ENCODE measurements around the gene SP1.
"Not testable (repeated sequence)": the region's sequence is repeated elsewhere in the genome, so short reads cannot be mapped to it uniquely, and the experiment has no call there.

The SP1 gene
- long read RNA-seq, donor 1, transcript SP1-203 (2 exons, 1,061 nt) = major isoform, 12 of 29 reads
- long read RNA-seq, donor 1, partial matches to known transcripts = 16 of 29 reads
- long read RNA-seq, donor 1, other reads (novel, unspliced or antisense) = 0 of 29 reads
- long read RNA-seq, donor 2, partial matches to known transcripts = 29 of 32 reads
- long read RNA-seq, donor 2, other reads (novel, unspliced or antisense) = 0 of 32 reads
- long read RNA-seq, donor 3, partial matches to known transcripts = 7 of 12 reads
- long read RNA-seq, donor 3, other reads (novel, unspliced or antisense) = 0 of 12 reads
- long read RNA-seq, donor 4, transcript SP1-203 (2 exons, 1,061 nt) = major isoform, 24 of 103 reads
- long read RNA-seq, donor 4, partial matches to known transcripts = 77 of 103 reads
- long read RNA-seq, donor 4, other reads (novel, unspliced or antisense) = 0 of 103 reads
- long read RNA-seq, donor 5, transcript SP1-203 (2 exons, 1,061 nt) = major isoform, 8 of 30 reads
- long read RNA-seq, donor 5, partial matches to known transcripts = 20 of 30 reads
- long read RNA-seq, donor 5, other reads (novel, unspliced or antisense) = 0 of 30 reads
- long read RNA-seq, donor 6, transcript SP1-203 (2 exons, 1,061 nt) = major isoform, 8 of 63 reads
- long read RNA-seq, donor 6, partial matches to known transcripts = 55 of 63 reads
- long read RNA-seq, donor 6, other reads (novel, unspliced or antisense) = 0 of 63 reads
- long read RNA-seq, donor 7, transcript SP1-203 (2 exons, 1,061 nt) = major isoform, 18 of 105 reads
- long read RNA-seq, donor 7, partial matches to known transcripts = 83 of 105 reads
- long read RNA-seq, donor 7, other reads (novel, unspliced or antisense) = 0 of 105 reads
- long read RNA-seq, donor 8, transcript SP1-203 (2 exons, 1,061 nt) = major isoform, 14 of 36 reads
- long read RNA-seq, donor 8, partial matches to known transcripts = 21 of 36 reads
- long read RNA-seq, donor 8, other reads (novel, unspliced or antisense) = 0 of 36 reads

GRCh38 chr12:53380104-53380793 lies at the start of gene SP1:
Gene SP1 (plus strand): TSS chr12:53380176. CDS start chr12:53380292, 116 bp downstream.
- DNase-seq = no peak

GRCh38 chr12:53330671-53331070 lies 49.3 kb upstream of the SP1 start:
- DNase-seq = no peak

GRCh38 chr12:53332339-53332738 lies 47.6 kb upstream of the SP1 start:
- not testable (repeated sequence) for DNase-seq

GRCh38 chr12:53332744-53333143 lies 47.2 kb upstream of the SP1 start:
- DNase-seq = no peak

GRCh38 chr12:53333289-53333688 lies 46.7 kb upstream of the SP1 start:
- no peak for DNase-seq

GRCh38 chr12:53333845-53334244 lies 46.1 kb upstream of the SP1 start:
- DNase-seq = no peak

DNA sequence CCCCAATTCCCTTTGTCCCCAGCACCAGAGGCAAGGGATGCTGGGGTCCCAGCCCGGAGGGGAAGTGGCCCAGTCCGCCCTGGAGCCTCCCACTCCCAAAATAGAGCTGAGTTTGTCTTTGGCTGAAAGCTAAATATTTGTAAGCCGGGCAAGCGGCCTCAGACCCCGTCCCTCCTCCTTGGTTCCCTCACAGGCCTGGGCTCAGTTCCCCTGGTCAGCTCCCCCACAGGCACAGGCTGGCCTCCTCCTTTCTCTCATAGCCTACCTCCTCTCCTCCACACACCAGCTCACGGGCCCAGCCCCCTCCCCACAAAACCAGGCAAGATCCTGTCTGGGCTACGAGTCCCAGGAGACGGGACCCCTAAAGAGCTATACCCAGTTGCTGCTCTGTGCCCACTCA lies 45.2 kb upstream of the SP1 start:
- no peak for DNase-seq

- no peak for DNase-seq
These were observed 43.7 kb upstream of the SP1 start, which contains the start of gene SP7 for GRCh38 chr12:53336181-53336681. Gene SP7 (minus strand): TSS chr12:53336354. CDS start chr12:53335646, 708 bp downstream.

DNA sequence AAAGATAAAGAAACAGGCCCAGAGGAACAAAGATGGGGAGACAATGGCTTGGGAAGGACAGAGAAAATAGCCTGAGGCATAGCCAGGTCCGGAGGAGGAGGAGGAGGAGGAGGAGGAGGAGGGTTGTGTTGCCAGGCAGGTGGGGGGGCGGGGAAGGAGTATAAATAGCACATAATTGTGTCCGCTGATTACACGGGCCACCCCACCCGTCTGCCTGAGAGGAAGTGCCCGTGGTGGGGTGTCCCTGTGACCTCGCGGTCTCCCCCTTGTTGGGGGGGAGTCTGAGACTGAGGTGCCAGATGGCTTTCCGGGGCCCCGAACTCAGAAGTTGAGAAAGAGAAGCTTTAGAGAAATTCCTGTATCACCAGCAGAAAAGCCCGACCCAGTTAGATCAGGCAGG lies 42.0 kb upstream of the SP1 start:
- no peak for DNase-seq

DNA sequence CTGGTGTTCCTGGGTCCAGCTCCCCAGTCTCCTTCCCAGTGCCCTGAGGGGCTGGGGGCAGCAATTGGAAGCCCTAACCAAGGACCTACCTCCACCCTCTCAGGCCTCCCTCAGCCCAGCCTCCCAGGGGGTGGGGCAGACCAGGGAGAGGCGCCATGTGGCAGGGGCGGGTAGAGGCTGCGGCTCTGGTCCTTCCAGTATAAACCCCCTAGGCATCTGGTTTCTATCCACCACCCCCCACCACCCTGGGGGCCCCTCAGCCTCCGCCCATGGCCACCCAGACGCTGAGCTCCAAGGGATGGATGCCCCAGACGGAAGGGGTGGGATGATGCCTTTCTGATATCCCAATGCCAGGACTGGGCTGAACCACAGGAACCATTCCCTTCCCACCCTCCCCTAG lies 41.1 kb upstream of the SP1 start:
- DNase-seq = no peak

GRCh38 chr12:53340398-53340797 lies 39.6 kb upstream of the SP1 start:
- DNase-seq = no peak

- DNase-seq = no peak
These were observed 36.5 kb upstream of the SP1 start for GRCh38 chr12:53343449-53343848.

DNA sequence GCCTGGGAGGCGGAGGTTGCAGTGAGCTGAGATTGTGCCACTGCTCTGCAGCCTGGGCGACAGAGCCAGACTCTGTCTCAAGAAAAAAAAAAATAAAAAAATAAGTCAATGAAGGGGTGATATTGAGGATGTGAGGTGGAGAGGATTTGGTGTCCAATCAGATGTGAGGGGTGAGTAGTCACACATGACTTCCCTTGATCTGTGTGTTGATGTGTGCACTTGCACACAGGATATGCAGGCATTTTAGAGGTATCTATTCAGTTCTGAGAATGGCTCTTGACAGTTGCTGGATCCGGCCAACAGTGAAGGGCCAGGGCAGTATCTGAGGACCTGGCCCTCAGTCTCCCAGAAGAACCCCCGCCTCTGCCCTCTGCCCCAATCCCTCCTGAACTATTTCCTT lies 36.0 kb upstream of the SP1 start:
- no peak for DNase-seq

GRCh38 chr12:53344487-53344823 lies 35.5 kb upstream of the SP1 start:
- DNase-seq = peak; percentile 31

DNA sequence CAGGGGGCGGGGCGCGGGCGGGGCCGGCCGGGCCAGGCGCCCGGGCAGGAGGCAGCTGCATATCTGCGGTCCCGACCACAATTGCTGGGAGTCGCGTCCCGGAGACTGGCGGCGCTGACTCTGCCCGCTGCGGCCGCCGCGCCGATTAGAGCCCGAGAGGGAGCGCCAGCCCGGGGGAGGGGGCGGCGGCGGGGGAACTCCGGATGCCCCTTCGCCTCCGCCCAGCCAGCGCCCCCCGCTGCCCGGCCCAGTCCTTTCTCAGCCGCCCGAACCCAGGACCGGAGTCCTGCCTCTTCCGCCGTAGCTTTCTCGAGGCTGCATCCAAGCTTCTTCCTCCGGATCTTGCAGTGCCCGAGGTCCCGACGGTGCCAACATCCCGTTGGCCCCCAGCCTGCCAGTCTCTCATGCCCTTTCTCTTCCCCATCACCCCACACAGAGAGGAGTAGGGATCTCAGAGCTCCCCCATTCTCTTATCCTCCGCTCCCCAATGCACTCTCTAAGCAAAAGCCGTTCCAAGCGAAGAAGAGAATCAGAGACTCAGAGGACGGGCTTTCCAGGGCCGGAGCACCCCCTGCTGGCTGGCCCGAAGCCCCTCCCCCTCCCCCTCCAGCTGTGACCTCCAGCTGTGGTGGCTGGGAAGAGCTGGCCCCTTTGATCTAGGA lies 35.0 kb upstream of the SP1 start:
- DNase-seq = peak; percentile 88

DNA sequence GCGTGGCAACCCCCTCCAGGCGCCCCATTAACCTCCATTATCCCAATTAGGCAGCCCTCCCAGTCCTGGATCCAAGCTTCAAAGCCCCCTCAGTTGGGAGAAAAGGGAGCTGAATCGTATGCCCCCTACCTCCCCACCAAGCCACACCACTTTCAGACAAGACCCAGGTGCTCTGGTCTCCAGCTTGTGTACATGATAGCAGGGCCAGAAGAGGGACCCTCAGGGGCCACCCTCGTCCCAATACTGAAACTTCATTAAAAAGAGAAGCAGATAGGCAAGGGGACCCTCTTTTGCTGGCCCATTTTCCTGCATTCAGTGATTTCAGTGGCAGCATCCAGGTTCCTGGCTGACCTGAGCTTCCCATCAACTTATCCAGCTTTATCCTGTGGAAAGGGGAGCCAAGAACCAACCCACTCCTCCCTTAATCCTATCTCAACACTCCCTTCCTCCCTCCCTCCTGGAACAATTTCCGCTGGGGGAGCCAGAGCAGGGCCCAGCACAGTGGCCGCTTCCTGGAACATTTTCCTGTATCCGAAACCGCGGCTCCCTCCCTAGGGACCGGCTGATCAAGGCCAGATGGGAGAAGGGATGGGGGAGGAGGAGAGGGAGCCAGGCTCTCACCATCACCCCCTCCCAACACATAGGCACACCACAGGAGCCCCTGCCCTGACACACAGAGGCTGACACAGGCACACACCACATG lies 34.3 kb upstream of the SP1 start:
- peak; percentile 37 for DNase-seq

DNA sequence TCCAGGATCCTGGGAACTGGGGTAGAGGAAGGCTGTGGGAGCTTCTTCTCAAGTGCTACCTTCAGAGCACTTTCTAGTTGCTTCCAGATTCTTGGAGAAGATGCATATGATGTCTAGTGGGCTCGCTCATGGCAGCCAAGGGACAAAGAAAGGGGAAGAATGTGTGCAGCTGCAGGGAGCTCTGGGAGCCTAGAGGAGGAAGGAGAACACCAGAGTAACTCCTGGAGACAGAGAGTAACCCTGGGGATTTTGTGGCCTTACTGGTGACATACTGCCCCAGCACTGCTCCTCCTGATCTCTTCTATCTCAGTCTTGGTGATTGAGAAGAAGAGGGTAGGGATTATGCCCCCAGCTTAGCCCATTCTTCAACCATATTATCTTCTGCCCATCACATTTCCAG lies 33.5 kb upstream of the SP1 start:
- DNase-seq = no peak

- no peak for DNase-seq
These were observed 32.1 kb upstream of the SP1 start for GRCh38 chr12:53347905-53348304.

DNA sequence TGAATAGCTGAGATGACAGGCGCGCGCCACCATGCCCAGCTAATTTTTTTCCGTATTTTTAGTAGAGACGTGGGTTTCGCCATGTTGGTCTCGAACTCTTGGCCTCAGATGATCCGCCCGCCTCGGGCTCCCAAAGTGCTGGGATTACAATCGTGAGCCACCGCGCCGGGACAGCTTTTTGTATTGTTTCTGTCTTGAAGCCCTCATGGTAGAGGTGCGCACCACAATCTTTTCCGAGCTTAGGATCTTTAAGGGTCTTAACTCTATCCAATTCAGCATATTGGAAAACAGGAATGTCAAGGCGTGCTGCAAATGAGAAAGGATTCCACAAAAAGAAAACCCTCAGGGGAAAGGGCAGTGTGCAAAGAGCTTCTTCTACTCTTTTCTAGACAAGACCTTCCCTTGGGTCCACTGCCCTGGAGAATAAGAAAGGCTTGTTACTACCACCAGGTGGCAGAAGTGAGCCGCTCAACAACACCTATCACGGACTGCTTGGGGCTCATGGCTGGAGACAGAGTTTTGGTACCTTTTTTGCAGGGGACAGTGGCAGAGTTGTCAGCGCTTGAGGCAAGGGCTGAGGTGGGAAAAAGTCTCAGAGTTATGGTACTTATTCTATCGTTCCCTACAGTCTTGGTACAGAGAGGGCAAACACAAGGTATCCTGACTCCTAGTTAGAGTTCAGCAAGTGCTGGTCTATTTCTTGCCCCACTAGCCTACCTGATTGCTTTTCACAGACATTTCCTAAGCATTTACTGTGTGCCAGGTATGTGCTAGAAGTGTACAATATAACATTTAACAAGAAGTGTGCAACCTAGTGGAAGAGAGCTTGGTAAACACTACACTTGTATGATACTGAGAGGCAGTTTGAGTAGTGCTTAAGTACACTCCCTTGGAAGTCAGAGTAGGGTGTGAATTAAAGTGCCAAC lies 27.4 kb upstream of the SP1 start:
- DNase-seq = peak; percentile 74

- no peak for DNase-seq
These were observed 26.7 kb upstream of the SP1 start for GRCh38 chr12:53353257-53353655.

Measured in right kidney (tissue), 9 donors.